Activated gamma-delta T cell treated with Interleukin-2 at 50 U/mL for 16 hours (primary cell): ENCODE data around the gene KCNN3.

Source experiments
- DNase-seq: peaks from one replicate; pipeline ENCODE4 v3.0.0-alpha.2; 2020

The KCNN3 gene

DNA sequence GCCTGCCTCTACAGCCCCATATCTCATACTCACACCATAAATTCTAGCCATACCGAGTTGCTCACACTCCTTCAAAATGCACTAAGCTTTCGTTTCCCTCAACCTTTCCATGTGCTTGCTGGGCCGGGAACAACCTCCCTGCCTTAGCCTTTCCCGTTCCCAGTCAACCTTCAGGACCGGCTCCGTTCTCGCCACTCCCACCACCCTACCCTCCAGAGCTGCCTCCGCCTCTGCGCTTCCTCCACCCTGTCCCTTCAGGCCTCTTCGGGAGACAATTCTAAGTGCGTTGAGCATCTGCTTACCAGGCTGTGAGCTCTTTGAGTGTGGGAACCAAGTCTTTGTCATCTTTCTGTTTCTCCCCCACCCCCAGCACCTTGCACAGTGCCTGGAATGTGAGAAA, 31.6 kb downstream of the KCNN3 start:
- no peak for DNase-seq

DNA sequence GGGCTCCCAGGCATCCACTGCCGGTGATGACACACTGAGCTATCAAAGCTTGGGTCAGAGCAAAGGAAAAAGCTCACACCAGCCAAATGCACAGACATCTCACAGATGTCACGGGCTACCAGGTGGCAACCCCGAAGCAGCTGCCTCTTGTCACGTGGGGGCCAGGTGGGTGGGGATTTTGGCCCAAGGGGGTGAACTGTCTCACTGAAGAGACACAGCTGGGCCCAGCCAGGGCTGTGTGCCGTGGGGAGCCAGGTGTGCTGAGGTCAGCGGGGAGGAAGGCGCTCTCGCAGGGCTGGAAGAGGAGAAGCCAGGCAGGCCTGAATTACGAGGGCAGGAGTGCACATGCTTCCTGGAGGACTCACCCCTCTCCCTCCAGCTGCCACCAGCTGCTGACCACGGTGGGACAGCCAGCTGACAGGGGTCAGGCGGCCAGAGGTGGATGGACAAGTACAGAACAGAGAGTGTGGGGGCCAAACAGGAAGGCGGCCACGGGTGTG, 32.4 kb downstream of the KCNN3 start:
- no peak for DNase-seq

- no peak for DNase-seq
These were observed 32.9 kb downstream of the KCNN3 start for GRCh38 chr1:154837034-154837671.

DNA sequence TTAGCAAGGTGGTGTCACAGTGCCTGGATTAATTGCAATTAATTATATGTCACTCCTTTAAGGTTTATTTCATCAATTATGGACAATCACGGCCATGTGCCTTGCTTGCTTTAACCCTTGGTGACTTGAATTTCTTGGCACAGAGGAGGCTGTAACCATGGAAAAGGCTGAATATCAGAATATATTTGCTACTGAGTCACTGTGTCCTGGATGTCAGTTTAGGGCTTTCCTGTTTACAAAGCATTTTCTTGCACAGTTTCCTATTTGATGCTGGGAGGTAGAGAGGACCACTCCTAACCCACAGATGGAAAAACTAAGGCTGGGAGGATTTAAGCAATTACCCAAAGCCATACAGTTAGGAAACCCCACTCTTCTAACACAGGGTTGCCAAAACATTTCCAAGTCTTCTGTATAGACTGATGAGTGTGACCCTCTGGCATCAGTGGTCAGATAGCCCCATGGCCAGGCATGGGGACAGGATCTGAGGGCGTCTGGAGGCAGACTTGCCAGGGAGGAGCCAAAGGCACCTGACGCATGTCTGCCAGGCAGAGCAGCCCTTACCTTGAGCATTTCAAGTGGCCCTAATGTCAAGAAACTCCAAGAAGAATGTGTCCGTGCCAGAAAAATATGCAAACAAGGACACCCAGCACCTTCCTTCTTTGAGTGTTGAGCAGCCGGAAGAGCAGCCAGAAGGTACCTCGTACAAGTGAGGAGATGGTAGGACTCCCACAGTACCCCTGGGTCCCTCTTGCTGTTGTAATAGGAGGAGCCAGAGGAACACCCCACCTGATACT, 34.4 kb downstream of the KCNN3 start:
- no peak for DNase-seq

DNA sequence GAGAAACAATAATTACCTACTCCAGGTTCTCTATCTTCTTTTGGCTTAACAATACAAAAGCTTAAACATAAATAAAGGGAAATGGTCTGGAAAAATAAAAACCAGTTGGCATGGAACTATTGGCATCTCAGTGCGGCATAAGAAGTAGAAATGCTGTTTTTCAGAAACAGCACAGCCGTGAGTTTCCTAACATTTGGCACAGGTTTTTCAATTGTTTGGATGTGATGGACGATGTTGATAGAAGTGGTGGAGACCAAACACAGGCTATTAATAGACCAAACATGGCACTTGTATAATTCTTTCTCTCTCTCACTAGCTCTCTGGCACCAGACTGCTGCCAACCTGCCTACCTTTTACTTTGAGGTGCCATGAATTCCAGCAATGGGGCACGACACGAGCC, 36.2 kb downstream of the KCNN3 start:
- no peak for DNase-seq

- no peak for DNase-seq
These were observed 36.9 kb downstream of the KCNN3 start for GRCh38 chr1:154833209-154833608.

DNA sequence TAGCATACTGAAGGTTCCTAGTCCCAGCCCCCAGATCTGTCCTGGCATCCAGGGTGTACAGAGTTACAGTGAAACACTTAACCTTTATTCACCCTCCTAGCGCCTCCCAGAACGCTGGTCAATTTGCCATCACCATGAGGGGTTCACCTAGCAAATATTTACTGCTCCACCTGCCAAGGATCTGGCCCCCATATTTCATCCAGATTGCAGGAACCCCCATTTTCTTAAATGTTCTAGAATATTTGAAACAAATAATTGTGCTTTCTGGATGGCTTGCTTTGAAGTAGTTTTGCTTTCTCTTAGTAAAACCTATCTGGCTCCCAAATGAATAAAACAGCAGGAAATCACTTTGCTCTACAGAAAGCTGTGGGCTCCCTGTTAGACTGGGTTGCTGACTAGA, 37.7 kb downstream of the KCNN3 start:
- no peak for DNase-seq

DNA sequence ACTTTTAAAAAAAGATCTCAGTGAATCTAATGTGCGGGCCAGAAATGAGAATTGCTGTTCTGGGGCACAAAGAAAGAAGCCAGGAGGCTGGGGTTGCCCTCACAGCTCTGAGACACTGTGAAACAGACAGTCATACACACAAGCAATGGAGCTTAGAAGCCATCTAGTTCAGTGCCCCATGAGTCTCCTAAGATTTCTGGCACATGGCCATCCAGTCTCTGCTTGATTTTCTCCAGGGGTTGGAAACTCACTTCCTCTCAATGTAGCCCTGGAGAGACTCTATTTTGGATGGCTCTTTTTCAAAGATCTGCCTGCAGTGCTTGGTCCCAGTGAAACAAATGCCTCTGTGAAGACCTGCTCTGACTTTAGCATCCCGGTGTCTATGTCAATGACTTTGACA, 38.6 kb downstream of the KCNN3 start:
- DNase-seq = no peak

- no peak for DNase-seq
These were observed 41.0 kb downstream of the KCNN3 start for GRCh38 chr1:154829062-154829461.

DNA sequence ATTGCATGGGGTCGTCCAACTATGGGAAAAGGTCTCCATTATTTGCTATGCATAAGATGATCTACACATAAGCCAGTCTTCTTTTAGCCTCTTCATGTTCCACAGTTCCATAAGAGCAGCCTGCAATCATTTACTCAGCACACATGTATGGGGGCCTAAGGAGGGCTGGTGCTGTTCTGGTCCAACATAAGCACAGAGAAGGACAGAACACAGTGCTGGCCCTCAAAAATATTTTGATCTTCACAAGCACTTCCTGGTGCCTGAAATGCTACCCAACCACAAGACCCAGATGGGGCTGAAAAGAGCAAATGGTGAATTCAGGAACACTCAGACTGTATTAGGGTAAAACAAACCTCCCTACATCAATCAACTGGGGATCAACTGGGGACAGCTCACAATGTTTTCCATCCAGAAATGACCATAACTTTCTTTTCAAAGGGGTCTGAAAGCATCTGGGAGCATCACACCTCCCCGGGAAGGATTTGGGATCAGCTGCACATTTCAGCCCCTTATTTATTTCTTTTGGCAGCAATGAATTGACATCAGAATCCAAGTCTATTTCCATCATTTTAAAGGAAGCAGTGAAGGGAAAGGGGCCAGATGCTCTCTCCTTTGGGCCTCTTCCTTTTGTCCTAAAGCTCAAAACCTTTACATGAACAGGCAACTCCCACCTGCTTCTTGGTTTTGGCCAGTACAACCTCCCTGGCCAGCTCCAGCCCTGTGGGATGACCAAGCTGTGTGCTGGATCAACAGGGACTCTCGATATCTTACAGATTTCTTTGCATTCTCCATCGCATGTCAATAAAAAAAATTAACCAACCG, 45.7 kb downstream of the KCNN3 start:
- no peak for DNase-seq

DNA sequence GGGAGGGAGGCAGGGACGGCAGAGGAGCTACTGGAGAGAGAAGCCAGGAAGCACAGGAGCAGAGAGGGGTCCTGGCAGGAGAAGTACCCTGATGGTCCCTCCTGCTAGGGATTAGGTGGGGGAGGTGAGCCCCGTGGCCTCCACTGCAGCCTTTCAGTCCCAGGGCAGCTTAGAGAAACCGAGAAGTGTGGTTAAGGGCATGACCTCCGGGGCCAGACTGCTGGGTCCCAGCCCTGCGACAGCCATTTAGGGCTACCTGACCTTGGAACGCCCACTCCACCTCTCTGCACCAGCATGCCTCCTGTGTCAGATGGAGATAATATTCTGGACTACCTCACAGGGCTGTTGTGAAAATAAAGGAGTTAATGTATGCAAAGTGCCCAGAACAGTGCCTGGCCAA, 47.4 kb downstream of the KCNN3 start:
- no peak for DNase-seq

DNA sequence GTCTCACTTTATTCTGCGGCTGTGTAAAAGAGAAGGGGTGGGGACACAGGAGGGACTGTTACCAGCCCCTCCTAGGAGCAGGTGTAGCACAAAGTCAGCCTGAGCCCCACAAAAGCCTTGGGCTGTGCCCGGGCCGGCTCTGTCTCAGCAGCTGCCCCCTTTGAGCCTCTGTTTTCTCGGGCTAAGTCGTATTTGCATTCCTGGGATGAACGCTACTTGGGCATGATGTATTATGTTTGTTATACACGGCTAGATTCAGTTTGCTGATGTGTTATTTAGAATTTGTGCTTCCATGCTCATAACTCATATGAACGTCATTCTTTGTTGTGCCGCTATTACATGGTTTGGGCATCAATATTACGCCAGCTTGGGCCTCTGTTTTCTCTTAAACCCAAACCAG, 47.8 kb downstream of the KCNN3 start:
- no peak for DNase-seq

DNA sequence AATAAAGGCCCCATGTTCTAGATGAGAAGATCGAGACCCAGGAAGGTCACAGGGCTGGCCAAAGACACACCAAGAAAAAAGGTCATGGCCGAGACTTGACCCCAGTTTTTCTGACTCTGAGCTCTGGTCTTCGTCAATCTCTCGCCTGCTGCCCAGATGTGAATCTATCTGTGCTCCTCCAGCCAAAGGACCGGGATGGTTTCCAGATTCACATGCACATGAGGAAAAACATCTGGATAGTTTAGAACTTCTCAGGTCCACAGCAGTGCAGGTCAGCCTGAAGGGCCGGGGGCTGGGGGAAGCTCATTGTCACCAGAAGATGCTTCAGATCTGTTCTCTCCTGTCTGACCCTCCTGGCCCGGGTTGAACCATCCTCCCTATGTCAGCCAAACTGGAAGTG, 49.0 kb downstream of the KCNN3 start:
- no peak for DNase-seq

DNA sequence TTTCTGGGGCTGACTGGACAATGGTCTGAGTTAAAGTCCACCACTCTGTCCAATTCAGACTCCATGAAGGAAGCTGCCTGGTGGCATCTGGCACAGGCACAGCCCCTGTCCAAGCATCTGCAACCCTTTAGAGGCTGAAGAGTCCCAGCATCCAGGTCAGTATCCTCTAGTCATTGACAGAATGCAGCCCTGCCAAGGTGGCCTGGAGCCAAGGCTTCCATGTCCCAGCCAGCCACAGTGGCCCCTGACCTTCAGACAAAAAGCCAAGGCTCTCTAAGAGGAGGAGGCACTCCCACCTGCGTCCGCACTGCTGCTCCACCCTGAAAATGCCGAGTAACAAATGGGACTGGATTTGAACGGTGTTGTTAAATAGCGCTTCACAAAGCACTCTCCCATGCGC, 49.4 kb downstream of the KCNN3 start:
- DNase-seq = no peak

- peak; percentile 19 for DNase-seq
These were observed 50.2 kb downstream of the KCNN3 start for GRCh38 chr1:154819628-154820590.

GRCh38 chr1:154818911-154819310, 51.2 kb downstream of the KCNN3 start:
- DNase-seq = no peak

- no peak for DNase-seq
These were observed 53.1 kb downstream of the KCNN3 start for GRCh38 chr1:154816937-154817336.

DNA sequence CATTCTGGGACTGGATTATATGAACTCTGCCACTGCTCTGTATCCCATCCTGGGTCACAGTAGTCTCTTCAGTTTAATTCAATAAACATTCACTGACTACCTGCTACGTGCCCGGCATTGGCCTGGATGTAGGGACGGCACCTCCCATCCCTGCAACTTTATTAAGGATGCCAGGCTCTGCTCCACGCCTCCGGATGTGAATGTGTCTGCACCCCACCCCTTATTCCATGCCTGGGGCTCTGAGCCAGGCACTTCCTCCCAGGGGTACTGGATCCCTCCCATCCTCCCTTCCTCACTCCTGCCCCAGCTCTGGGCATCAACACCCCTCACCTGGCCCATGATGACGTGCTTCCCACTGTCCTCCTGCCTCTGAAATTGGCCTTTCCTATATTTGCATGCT, 53.7 kb downstream of the KCNN3 start:
- no peak for DNase-seq

DNA sequence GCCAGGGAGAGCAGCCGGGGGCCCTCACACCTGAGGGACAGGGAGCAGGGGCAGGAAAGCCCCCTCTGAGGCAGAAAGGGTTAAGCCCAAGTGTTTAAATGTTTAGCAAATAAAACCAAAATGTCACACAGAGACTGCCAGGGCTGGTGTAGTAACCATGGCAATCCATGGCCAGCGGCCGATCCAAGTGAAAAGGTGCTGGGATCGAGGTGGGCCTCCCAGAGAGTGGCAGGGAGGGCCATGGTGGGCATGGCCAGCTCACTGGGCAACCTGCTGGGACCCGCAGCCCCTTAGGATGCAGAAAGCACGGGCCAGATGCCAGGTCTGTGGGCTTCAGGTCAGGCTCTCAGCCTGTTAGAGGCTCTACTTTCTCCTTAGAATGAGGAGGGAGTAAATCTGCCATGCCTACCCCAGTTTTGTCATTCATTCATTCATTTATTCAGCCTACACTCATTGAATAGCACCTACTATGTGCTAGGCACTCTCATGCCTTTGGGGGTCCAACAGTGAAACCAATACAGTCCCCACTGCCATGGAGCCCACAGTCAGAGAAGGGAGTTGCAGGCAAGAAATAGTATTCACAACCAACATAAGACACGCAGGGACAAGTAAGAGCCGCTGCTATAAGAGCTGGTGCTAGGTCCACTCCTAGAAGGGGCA, 56.1 kb downstream of the KCNN3 start:
- no peak for DNase-seq

DNA sequence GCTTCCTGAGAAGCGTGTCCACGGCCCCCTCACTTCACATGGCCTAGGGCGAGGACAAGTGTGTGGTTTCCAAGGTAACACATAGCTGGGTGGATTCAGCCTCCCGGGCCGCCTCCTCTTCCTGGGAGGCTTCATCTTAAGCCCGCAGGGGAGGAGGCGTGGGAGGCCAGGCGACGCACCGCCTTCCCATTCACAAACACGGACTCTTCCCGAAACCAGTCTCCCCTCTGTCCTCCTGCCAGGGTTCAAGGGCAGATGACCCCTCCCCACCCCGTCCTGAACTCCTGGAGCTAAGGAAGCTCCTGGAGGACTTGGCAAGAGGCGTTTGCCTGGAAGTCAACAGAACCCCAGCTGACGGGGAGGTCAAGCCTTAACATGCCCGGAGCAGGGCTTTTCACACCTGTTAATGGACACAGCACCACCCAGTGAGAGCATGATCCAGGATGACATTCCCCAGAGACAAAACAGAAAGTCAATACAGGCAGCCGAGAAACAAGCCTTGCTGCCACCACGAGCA, 56.7 kb downstream of the KCNN3 start:
- DNase-seq = no peak

DNA sequence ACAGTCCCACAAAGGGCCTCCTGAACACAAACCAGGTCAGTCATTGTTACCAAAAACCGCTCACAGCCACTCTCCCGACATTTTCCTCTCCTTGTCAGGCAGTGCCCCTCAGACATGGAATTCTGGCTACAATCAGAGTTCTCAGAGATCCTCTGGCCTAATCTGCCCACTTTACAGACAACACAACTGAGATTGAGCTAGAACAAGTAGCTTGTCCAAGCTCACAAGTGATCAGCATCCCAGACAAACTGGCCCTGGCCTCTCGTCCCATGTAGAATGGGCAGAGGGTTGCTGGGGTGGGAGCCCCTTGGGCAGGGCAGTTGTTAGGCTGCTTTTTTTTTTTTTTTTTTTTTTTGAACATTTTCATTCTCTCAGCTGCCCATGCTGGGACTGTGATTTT, 57.2 kb downstream of the KCNN3 start:
- DNase-seq = no peak

- no peak for DNase-seq
These were observed 59.5 kb downstream of the KCNN3 start for GRCh38 chr1:154810571-154810970.
